Measurements from ENCODE around the gene VPS50.
"Not testable (repeated sequence)": the region's sequence is repeated elsewhere in the genome, so short reads cannot be mapped to it uniquely, and the experiment has no call there.

The VPS50 gene

DNA sequence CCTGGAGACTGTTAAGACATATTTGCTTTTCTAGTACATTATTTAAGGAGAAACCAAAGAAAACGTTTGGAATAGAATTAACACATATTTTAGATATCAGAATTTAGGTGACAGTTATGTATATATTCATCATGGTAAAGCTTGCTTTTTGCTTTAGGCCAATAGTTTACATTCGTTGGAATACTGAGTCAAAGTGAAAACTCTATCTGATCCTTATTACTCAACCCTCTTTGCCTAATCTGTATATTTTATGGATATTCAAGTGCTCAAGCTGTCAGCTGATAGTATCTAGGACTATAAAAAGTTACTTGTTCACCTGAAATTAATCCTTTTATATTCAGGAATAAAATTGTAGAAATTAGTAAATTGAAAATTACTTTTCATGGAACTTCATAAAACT is 61.1 kb downstream of the VPS50 start:
- H3K36me3 Mint-ChIP-seq, result peaks cover 7% of the 10 kb centered on the region
- H3K27ac Mint-ChIP-seq, result no peak overlapping the region

GRCh38 chr7:93298206-93298605 is 66.0 kb downstream of the VPS50 start:
- Mint-ChIP-seq H3K27me3 (no peaks in the 10 kb centered on the region), H3K27ac (no peak overlapping the region), H3K36me3 (peaks cover 13% of the 10 kb centered on the region), H3K4me3 (no peak overlapping the region), H3K9me3 (ENCODE audit: low read depth) (no peaks in the 10 kb centered on the region), H3K4me1 (ENCODE audit: low read depth) (no peaks in the 10 kb centered on the region)

More for the DNA sequence above, 61.1 kb downstream of the VPS50 start:
- no peaks in the 10 kb centered on the region for H3K27me3 Mint-ChIP-seq
- no peak overlapping the region for H3K4me3 Mint-ChIP-seq
- H3K9me3 Mint-ChIP-seq (ENCODE audit: low read depth), result no peaks in the 10 kb centered on the region
- no peaks in the 10 kb centered on the region for H3K4me1 Mint-ChIP-seq (ENCODE audit: low read depth)

GRCh38 chr7:93298671-93299070 is 66.5 kb downstream of the VPS50 start:
- H3K27ac Mint-ChIP-seq, result no peak overlapping the region

DNA sequence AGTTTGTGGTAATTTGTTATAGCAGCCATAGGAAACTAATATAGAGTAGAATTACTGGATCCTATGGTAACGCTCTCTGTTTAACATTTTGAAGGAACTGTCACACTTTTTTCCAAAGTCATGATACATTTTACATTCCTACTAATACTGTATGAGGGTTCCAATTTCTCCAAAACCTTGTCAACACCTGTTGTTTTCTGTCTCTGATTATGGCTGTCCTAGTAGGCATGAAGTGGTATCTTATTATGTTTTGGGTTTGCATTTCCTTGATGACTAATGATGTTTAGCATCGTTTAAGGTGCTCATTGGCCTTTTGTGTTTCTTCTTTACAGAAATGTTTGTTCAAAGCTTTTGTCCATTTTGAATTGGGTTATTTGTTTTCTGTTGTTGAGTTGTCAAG is 69.6 kb downstream of the VPS50 start:
- H3K9me3 Mint-ChIP-seq (ENCODE audit: low read depth), result no peaks in the 10 kb centered on the region
- H3K27ac Mint-ChIP-seq, result no peak overlapping the region
- no peaks in the 10 kb centered on the region for H3K4me1 Mint-ChIP-seq (ENCODE audit: low read depth)
- H3K27me3 Mint-ChIP-seq, result no peaks in the 10 kb centered on the region
- H3K36me3 Mint-ChIP-seq, result peaks cover 16% of the 10 kb centered on the region
- no peak overlapping the region for H3K4me3 Mint-ChIP-seq

More at GRCh38 chr7:93298671-93299070, 66.5 kb downstream of the VPS50 start:
- peaks cover 13% of the 10 kb centered on the region for H3K36me3 Mint-ChIP-seq
- H3K9me3 Mint-ChIP-seq (ENCODE audit: low read depth), result no peaks in the 10 kb centered on the region
- no peaks in the 10 kb centered on the region for H3K27me3 Mint-ChIP-seq
- H3K4me1 Mint-ChIP-seq (ENCODE audit: low read depth), result no peaks in the 10 kb centered on the region
- no peak overlapping the region for H3K4me3 Mint-ChIP-seq

DNA sequence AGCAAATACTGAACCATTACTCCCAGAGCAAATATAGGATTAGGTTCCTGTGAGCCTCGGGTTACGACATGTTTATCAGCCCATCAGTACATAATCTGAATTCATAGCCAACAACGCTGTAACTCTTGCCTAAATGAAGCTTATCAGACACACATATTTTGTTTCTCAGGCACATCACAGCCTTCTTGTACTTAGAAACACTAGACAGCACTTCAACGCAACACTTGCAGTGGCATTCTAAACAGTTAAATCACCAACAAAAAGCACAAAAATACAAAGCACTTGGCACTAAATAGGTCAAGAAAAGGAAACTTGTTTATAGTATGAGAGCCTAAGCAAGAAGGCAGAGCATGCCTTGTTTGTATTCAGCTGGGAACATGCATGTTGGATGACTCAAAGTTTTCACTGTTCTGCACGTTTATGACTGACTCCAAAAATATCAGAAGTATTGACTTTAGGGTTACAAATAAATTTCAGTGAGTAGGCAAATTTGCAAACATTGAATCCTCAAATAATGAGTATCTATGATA is 75.0 kb downstream of the VPS50 start:
- H3K27ac Mint-ChIP-seq, result no peak overlapping the region
- peaks cover 4% of the 10 kb centered on the region for H3K36me3 Mint-ChIP-seq
- H3K4me3 Mint-ChIP-seq, result no peak overlapping the region
- H3K4me1 Mint-ChIP-seq (ENCODE audit: low read depth), result no peaks in the 10 kb centered on the region
- H3K9me3 Mint-ChIP-seq (ENCODE audit: low read depth), result no peaks in the 10 kb centered on the region
- H3K27me3 Mint-ChIP-seq, result no peaks in the 10 kb centered on the region

- H3K36me3 Mint-ChIP-seq, result peaks cover 8% of the 10 kb centered on the region
- H3K9me3 Mint-ChIP-seq (ENCODE audit: low read depth), result no peaks in the 10 kb centered on the region
- no peaks in the 10 kb centered on the region for H3K27me3 Mint-ChIP-seq
- H3K4me1 Mint-ChIP-seq (ENCODE audit: low read depth), result no peaks in the 10 kb centered on the region
- H3K27ac Mint-ChIP-seq, result no peak overlapping the region
- no peak overlapping the region for H3K4me3 Mint-ChIP-seq
Observed at GRCh38 chr7:93307943-93308342, 75.8 kb downstream of the VPS50 start.

GRCh38 chr7:93310346-93310745 is 78.2 kb downstream of the VPS50 start:
- H3K4me1 Mint-ChIP-seq (ENCODE audit: low read depth), result no peaks in the 10 kb centered on the region
- H3K4me3 Mint-ChIP-seq, result no peak overlapping the region
- no peaks in the 10 kb centered on the region for H3K9me3 Mint-ChIP-seq (ENCODE audit: low read depth)
- no peaks in the 10 kb centered on the region for H3K27me3 Mint-ChIP-seq
- peaks cover 12% of the 10 kb centered on the region for H3K36me3 Mint-ChIP-seq
- no peak overlapping the region for H3K27ac Mint-ChIP-seq

- Mint-ChIP-seq H3K27ac (no peak overlapping the region), H3K4me1 (ENCODE audit: low read depth) (peaks cover 3% of the 10 kb centered on the region), H3K36me3 (peaks cover 19% of the 10 kb centered on the region), H3K4me3 (no peak overlapping the region), H3K9me3 (ENCODE audit: low read depth) (no peaks in the 10 kb centered on the region), H3K27me3 (no peaks in the 10 kb centered on the region)
Observed at GRCh38 chr7:93314449-93314848, 82.3 kb downstream of the VPS50 start.

GRCh38 chr7:93315896-93316295 is 83.7 kb downstream of the VPS50 start:
- Mint-ChIP-seq H3K27me3 (no peaks in the 10 kb centered on the region), H3K9me3 (ENCODE audit: low read depth) (no peaks in the 10 kb centered on the region), H3K4me1 (ENCODE audit: low read depth) (peaks cover 3% of the 10 kb centered on the region), H3K27ac (no peak overlapping the region), H3K4me3 (no peak overlapping the region), H3K36me3 (peaks cover 23% of the 10 kb centered on the region)

DNA sequence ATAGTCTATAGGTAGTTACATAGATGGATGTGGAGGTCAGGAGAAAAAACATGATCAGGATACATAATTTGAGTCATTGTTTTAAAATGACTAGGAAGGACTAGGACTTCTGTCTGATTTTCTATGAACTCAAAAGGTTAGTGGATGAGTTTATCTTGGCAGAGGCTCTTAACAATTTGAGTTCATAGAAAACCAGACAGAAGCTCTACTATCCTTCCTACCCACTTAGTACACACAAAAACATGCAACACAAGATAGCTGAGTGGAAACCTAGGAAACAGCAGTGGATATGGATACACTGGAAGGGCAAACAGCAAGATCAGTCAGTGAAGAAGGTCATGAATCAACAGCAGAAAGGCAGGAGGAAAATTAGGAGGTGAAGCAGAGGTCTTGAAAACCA is 84.6 kb downstream of the VPS50 start:
- Mint-ChIP-seq H3K4me1 (ENCODE audit: low read depth) (peaks cover 3% of the 10 kb centered on the region), H3K27ac (no peak overlapping the region), H3K4me3 (no peak overlapping the region), H3K36me3 (peaks cover 30% of the 10 kb centered on the region), H3K27me3 (no peaks in the 10 kb centered on the region), H3K9me3 (ENCODE audit: low read depth) (no peaks in the 10 kb centered on the region)

- H3K4me3 Mint-ChIP-seq, result no peak overlapping the region
- no peaks in the 10 kb centered on the region for H3K9me3 Mint-ChIP-seq (ENCODE audit: low read depth)
- no peak overlapping the region for H3K27ac Mint-ChIP-seq
- no peaks in the 10 kb centered on the region for H3K27me3 Mint-ChIP-seq
- H3K4me1 Mint-ChIP-seq (ENCODE audit: low read depth), result peaks cover 3% of the 10 kb centered on the region
- H3K36me3 Mint-ChIP-seq, result peaks cover 34% of the 10 kb centered on the region
Observed at GRCh38 chr7:93320887-93321286, 88.7 kb downstream of the VPS50 start.

GRCh38 chr7:93326291-93326690 is 94.1 kb downstream of the VPS50 start:
- H3K4me3 Mint-ChIP-seq; H3K27ac Mint-ChIP-seq; H3K4me1 Mint-ChIP-seq (ENCODE audit: low read depth); H3K27me3 Mint-ChIP-seq; H3K9me3 Mint-ChIP-seq (ENCODE audit: low read depth): not testable (repeated sequence)
- peaks cover 21% of the 10 kb centered on the region for H3K36me3 Mint-ChIP-seq

DNA sequence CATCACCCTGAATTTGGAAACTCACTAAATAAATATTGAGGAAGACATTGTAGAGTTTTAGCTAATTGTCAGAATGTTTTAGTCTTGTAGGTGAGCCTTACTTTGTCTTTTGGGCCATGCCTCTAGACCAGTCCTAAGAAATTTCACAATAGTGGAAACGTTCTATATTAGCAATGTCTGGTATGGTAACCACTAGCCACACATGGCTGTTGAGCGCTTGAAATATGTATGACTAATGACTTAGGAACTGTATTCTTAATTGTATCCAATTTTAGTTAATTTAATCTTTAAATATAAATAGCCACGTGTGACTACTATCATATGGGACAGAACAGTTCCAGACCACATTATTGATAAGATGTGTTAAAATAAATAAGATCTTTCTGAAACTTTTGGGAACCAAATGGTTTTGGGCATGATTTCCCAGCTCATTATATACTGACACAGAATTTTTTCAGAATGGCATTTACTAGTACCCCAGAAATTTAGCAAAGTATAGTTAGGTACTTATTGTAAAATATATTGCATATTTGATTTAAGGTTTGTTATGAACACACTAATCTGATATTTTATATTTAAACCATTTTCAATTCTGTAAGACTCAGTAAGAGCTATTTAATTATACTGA is 95.0 kb downstream of the VPS50 start:
- Mint-ChIP-seq H3K36me3 (peaks cover 21% of the 10 kb centered on the region), H3K27ac (no peak overlapping the region), H3K9me3 (ENCODE audit: low read depth) (peaks cover 3% of the 10 kb centered on the region), H3K4me3 (no peak overlapping the region), H3K4me1 (ENCODE audit: low read depth) (no peaks in the 10 kb centered on the region), H3K27me3 (no peaks in the 10 kb centered on the region)

- Mint-ChIP-seq H3K4me1 (ENCODE audit: low read depth) (no peaks in the 10 kb centered on the region), H3K4me3 (no peak overlapping the region), H3K36me3 (peaks cover 18% of the 10 kb centered on the region), H3K27me3 (no peaks in the 10 kb centered on the region), H3K27ac (no peak overlapping the region), H3K9me3 (ENCODE audit: low read depth) (peaks cover 3% of the 10 kb centered on the region)
Observed at GRCh38 chr7:93331706-93332105, 99.5 kb downstream of the VPS50 start.

- H3K27ac Mint-ChIP-seq, result no peak overlapping the region
- no peaks in the 10 kb centered on the region for H3K27me3 Mint-ChIP-seq
- H3K36me3 Mint-ChIP-seq, result peaks cover 18% of the 10 kb centered on the region
- H3K9me3 Mint-ChIP-seq (ENCODE audit: low read depth), result peaks cover 3% of the 10 kb centered on the region
- no peaks in the 10 kb centered on the region for H3K4me1 Mint-ChIP-seq (ENCODE audit: low read depth)
- H3K4me3 Mint-ChIP-seq, result no peak overlapping the region
Observed at GRCh38 chr7:93332172-93332571, 100.0 kb downstream of the VPS50 start.

GRCh38 chr7:93337052-93337451 is 104.9 kb downstream of the VPS50 start:
- no peak overlapping the region for H3K27ac Mint-ChIP-seq
- no peaks in the 10 kb centered on the region for H3K4me1 Mint-ChIP-seq (ENCODE audit: low read depth)
- peaks cover 29% of the 10 kb centered on the region for H3K36me3 Mint-ChIP-seq
- H3K9me3 Mint-ChIP-seq (ENCODE audit: low read depth), result no peaks in the 10 kb centered on the region
- H3K27me3 Mint-ChIP-seq, result no peaks in the 10 kb centered on the region
- no peak overlapping the region for H3K4me3 Mint-ChIP-seq

All from activated naive CD8-positive, alpha-beta T cell (primary cell).